CD14-positive monocyte (primary cell): ENCODE measurements around the gene FOXC1. TPM values are rescaled to one million over a fixed set of nuclear protein-coding genes. Genes with fewer than 3 reads are reported as not detected.
A peak's percentile ranks its signal among the peaks of the same experiment; 100 is the strongest.

Source experiments
- DNase-seq, 3 donors: peaks; one replicate each; pipeline ENCODE4 v3.0.0-alpha.2; 2011 to 2022
- H2AFZ ChIP-seq: 2 replicates; pipeline ENCODE4 v1.6.0; 2012; ENCODE audit warnings: mild to moderate bottlenecking, low read depth, low read length, inconsistent platforms; ENCODE audit not compliant: insufficient read depth, poor library complexity, severe bottlenecking
- H3K27ac ChIP-seq, 2 donors: 1 replicate in 1 of 2; 2 replicates in 1 of 2; pipeline ENCODE4 v1.5.1; 2012 to 2013; ENCODE audit warnings: low read length in 2 of 2, control low read depth in 1 of 2, inconsistent platforms in 1 of 2, low read depth in 1 of 2, mild to moderate bottlenecking in 1 of 2
- H3K27me3 ChIP-seq, 2 donors: one replicate each; pipeline versions ENCODE4 v1.6.0 to v1.6.1; 2011 to 2013; ENCODE audit warnings: low read length in 2 of 2; ENCODE audit not compliant: control insufficient read depth in 2 of 2, insufficient read depth in 2 of 2
- H3K36me3 ChIP-seq, 2 donors: replicated peaks in 1 of 2; 1 replicate in 1 of 2; 2 replicates in 1 of 2; pipeline versions ENCODE4 v1.5.1 to v1.6.1; 2012 to 2013; ENCODE audit warnings: low read length in 2 of 2, control low read depth in 1 of 2, inconsistent platforms in 1 of 2, mild to moderate bottlenecking in 1 of 2; ENCODE audit not compliant: insufficient read depth in 2 of 2, control insufficient read depth in 1 of 2
- H3K4me1 ChIP-seq, 2 donors: 1 replicate in 1 of 2; 2 replicates in 1 of 2; pipeline versions ENCODE4 v1.5.1 to v1.6.1; 2012 to 2013; ENCODE audit warnings: low read length in 2 of 2, control low read depth in 1 of 2, inconsistent platforms in 1 of 2, mild to moderate bottlenecking in 1 of 2, moderate library complexity in 1 of 2; ENCODE audit not compliant: insufficient read depth in 2 of 2, control insufficient read depth in 1 of 2
- H3K4me2 ChIP-seq: replicated peaks from 2 replicates; pipeline ENCODE3; 2012; ENCODE audit warnings: low read length, moderate library complexity, mild to moderate bottlenecking; ENCODE audit not compliant: poor library complexity, severe bottlenecking; ENCODE audit errors: extremely low read depth
- H3K4me3 ChIP-seq, 3 experiments: fragments of 200-600 bp in 1 of 3; sonication (generic) in 1 of 3; replicated peaks in 1 of 3; 1 replicate in 2 of 3; 2 replicates in 1 of 3; pipeline ENCODE4 v1.5.1; 2011 to 2013; ENCODE audit warnings: low read length in 3 of 3, mild to moderate bottlenecking in 3 of 3, control low read depth in 2 of 3, low read depth in 2 of 3, inconsistent platforms in 1 of 3, moderate library complexity in 1 of 3
- H3K79me2 ChIP-seq: 2 replicates; pipeline ENCODE4 v1.6.0; 2012; ENCODE audit warnings: mild to moderate bottlenecking, control low read depth, inconsistent platforms, low read length, moderate library complexity; ENCODE audit not compliant: insufficient read depth
- H3K9ac ChIP-seq: 2 replicates; pipeline ENCODE4 v1.6.0; 2017; ENCODE audit warnings: low read length, mild to moderate bottlenecking; ENCODE audit not compliant: insufficient read depth, poor library complexity, severe bottlenecking
- H3K9me3 ChIP-seq, 2 donors: replicated peaks in 1 of 2; 1 replicate in 1 of 2; 2 replicates in 1 of 2; pipeline versions ENCODE4 v1.5.1 to v1.6.1; 2012 to 2013; ENCODE audit warnings: low read length in 2 of 2, control low read depth in 1 of 2; ENCODE audit not compliant: control insufficient read depth in 1 of 2, insufficient read depth in 1 of 2
- H4K20me1 ChIP-seq: 2 replicates; pipeline ENCODE4 v1.6.0; 2012; ENCODE audit warnings: mild to moderate bottlenecking, low read length, control low read depth, moderate library complexity; ENCODE audit not compliant: insufficient read depth
- H3K27ac Mint-ChIP-seq, 7 donors: one replicate each; pipeline ENCODE4 v1.8.0; 2020; ENCODE audit warnings: mild to moderate bottlenecking in 7 of 7, mixed read lengths in 7 of 7, moderate library complexity in 6 of 7, inconsistent platforms in 2 of 7
- H3K27me3 Mint-ChIP-seq, 3 donors: one replicate each; pipeline ENCODE4 v1.8.0; 2021 to 2022; ENCODE audit warnings: low read depth in 3 of 3, mild to moderate bottlenecking in 3 of 3, mixed read lengths in 3 of 3, moderate library complexity in 3 of 3, inconsistent platforms in 1 of 3
- H3K36me3 Mint-ChIP-seq, 2 donors: one replicate each; pipeline ENCODE4 v1.8.0; 2020; ENCODE audit warnings: mixed read lengths in 2 of 2, inconsistent platforms in 1 of 2, mild to moderate bottlenecking in 1 of 2
- H3K4me1 Mint-ChIP-seq: one replicate; pipeline ENCODE4 v1.8.0; 2020; ENCODE audit warnings: mild to moderate bottlenecking, mixed read lengths
- H3K4me3 Mint-ChIP-seq, 2 donors: one replicate each; pipeline ENCODE4 v1.8.0; 2020; ENCODE audit warnings: mild to moderate bottlenecking in 2 of 2, mixed read lengths in 2 of 2, moderate library complexity in 1 of 2
- H3K9me3 Mint-ChIP-seq, 7 donors: one replicate each; pipeline ENCODE4 v1.8.0; 2020 to 2022; ENCODE audit warnings: mixed read lengths in 7 of 7, mild to moderate bottlenecking in 6 of 7, moderate library complexity in 6 of 7, inconsistent platforms in 2 of 7
- CTCF ChIP-seq: fragments of 200-600 bp; IDR thresholded peaks from one replicate; pipeline ENCODE4 v1.8.0; 2022; ENCODE audit warnings: antibody characterized with exemption, mild to moderate bottlenecking
- WGBS: methylation state at CpG from one replicate; pipeline ENCODE4 v1.1.5; 2013; ENCODE audit warnings: missing lambda C conversion rate; ENCODE audit not compliant: insufficient coverage; 5-methylcytosine and 5-hydroxymethylcytosine counted together
- intact Hi-C, 2 donors: fragments of 100-400 bp; cut with micrococcal nuclease; formaldehyde crosslinking; loops; one replicate each; pipeline versions ENCODE4 v1.15.0 to v1.15.1; 2023
- polyA plus RNA-seq, 3 donors: library from polyadenylated mRNA; depleted of rRNA in 1 of 3; unstranded in 2 of 3; stranded (reverse) in 1 of 3; fragments of 300-500 nt in 2 of 3; fragments of >200 nt in 1 of 3; fragmentation: Illumina TruSeq in 2 of 3; gene quantifications; 1 replicate in 2 of 3; 2 replicates in 1 of 3; pipeline ENCODE4 v1.2.3, GENCODE V29; 2012 to 2021

The FOXC1 gene
- polyA plus RNA-seq, 3 donors = 0.36 TPM; not detected in 2

GRCh38 chr6:1576166-1576565, 33.5 kb upstream of the FOXC1 start:
- H4K20me1 ChIP-seq = no peaks in the 10 kb centered on the region
- H3K4me3 ChIP-seq = no peak overlapping the region
- H3K4me2 ChIP-seq = no peak overlapping the region
- no peaks in the 10 kb centered on the region for H3K79me2 ChIP-seq
- H3K27ac ChIP-seq = no peak overlapping the region
- H3K4me1 ChIP-seq = no peaks in the 10 kb centered on the region
- H3K9me3 ChIP-seq = no peaks in the 10 kb centered on the region
- H3K27me3 ChIP-seq = no peaks in the 10 kb centered on the region
- H3K4me3 Mint-ChIP-seq = no peak overlapping the region
- peak overlapping the region in 1 of 7 donors; percentile 21 for H3K27ac Mint-ChIP-seq
- no peak overlapping the region for H2AFZ ChIP-seq
- peaks cover 3 to 8% (median 4%) of the 10 kb centered on the region in 3 donors for H3K27me3 Mint-ChIP-seq
- peaks cover 0 to 11% (median 7%) of the 10 kb centered on the region in 7 donors for H3K9me3 Mint-ChIP-seq
- TF ChIP-seq CTCF = no peak
- intact Hi-C loops = no loop called here
- no peaks in the 10 kb centered on the region for H3K36me3 ChIP-seq
- no peak for DNase-seq
- no peak overlapping the region for H3K9ac ChIP-seq
- H3K36me3 Mint-ChIP-seq = peaks cover 0 to 1% of the 10 kb centered on the region in 2 donors
- H3K4me1 Mint-ChIP-seq = peaks cover 3% of the 10 kb centered on the region
- WGBS = 96% methylated on average over 7 of the region's 9 CpGs

DNA sequence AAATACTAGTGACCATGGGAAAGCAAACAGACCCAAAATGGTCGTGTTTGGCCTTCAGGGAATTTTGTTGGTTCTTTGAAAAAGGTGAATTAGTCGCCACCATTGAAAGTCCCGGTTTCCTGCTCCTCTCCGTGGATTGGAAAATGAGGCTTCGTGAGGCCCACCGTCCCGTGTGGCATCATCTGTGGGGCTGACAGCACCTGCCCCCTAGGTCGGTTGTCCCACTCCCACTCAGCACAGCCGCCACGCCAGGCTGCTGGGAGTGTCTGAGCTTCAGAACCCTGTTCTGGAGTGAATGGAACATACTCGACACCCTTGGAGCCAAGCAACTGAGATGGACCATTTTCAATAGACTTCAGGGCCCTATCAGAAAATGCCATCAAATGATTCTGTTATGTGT, 33.0 kb upstream of the FOXC1 start:
- H3K4me1 ChIP-seq = no peaks in the 10 kb centered on the region
- Mint-ChIP-seq H3K27me3 (peaks cover 3 to 8% (median 4%) of the 10 kb centered on the region in 3 donors), H3K36me3 (no peaks in the 10 kb centered on the region), H3K9me3 (peaks cover 0 to 6% (median 4%) of the 10 kb centered on the region in 7 donors), H3K4me1 (peaks cover 3% of the 10 kb centered on the region), H3K4me3 (no peak overlapping the region), H3K27ac (no peak overlapping the region)
- WGBS = over 99% methylated on average over 9 of the region's 11 CpGs
- H3K27ac ChIP-seq = no peak overlapping the region
- no peaks in the 10 kb centered on the region for H3K27me3 ChIP-seq
- no peaks in the 10 kb centered on the region for H4K20me1 ChIP-seq
- H3K9ac ChIP-seq = no peak overlapping the region
- DNase-seq = no peak
- H3K36me3 ChIP-seq = no peaks in the 10 kb centered on the region
- TF ChIP-seq CTCF = no peak
- H3K4me3 ChIP-seq = no peak overlapping the region
- H2AFZ ChIP-seq = no peak overlapping the region
- no peak overlapping the region for H3K4me2 ChIP-seq
- no peaks in the 10 kb centered on the region for H3K79me2 ChIP-seq
- H3K9me3 ChIP-seq = no peaks in the 10 kb centered on the region
- intact Hi-C loops = no loop called here
